Measurements from ENCODE around the gene MCM7. TPM values are rescaled to one million over a fixed set of nuclear protein-coding genes. Genes with fewer than 3 reads are reported as not detected.

The MCM7 gene
- total and polyA plus RNA-seq, 10 of the 15 experiments (the other 5 are each of a cell fraction or from before 2014, with no cell fraction given): 183 to 383 (median 244) TPM

GRCh38 chr7:100109521-100110163 is 8.4 kb upstream of the MCM7 start:
- no peaks in the 10 kb centered on the region for H3K27me3 ChIP-seq (replicated peaks in 1 of 2; ENCODE audit: control insufficient read depth in 2 of 2, insufficient read depth in 2 of 2, low read length in 1 of 2)
- H3K27ac ChIP-seq (ENCODE audit: control insufficient read depth, insufficient read depth): no peak overlapping the region
- POLR2A ChIA-PET: no interaction called here
- no peak for ATAC-seq
- no peaks in the 10 kb centered on the region for H3K9me3 ChIP-seq (replicated peaks; ENCODE audit: control insufficient read depth, insufficient read depth, low read length)
- no peaks in the 10 kb centered on the region for H3K4me1 ChIP-seq (ENCODE audit: control insufficient read depth, insufficient read depth, low read length)
- no peak overlapping the region for H2AFZ ChIP-seq (ENCODE audit: control insufficient read depth, low read depth, low read length)
- no peak overlapping the region for H3K4me2 ChIP-seq (ENCODE audit: control insufficient read depth, insufficient read depth)
- H3K36me3 ChIP-seq (ENCODE audit: control insufficient read depth in 2 of 2, insufficient read depth in 2 of 2, low read length in 1 of 2): peaks cover 5 to 9% of the 10 kb centered on the region in 2 experiments; a peak in 3 of 4 replicates
- SMC1A ChIA-PET (ENCODE audit: uncharacterized antibody, unreplicated experiment): no interaction called here
- H3K79me2 ChIP-seq (ENCODE audit: control insufficient read depth, insufficient read depth, low read length): no peaks in the 10 kb centered on the region
- no peaks in the 10 kb centered on the region for H4K20me1 ChIP-seq (ENCODE audit: control insufficient read depth, insufficient read depth)
- FAIRE-seq: no peak
- H3K4me3 ChIP-seq: no peak overlapping the region
- no peak for DNase-seq (ENCODE audit: low read depth, low spot score)
- no peak overlapping the region for H3K9ac ChIP-seq (ENCODE audit: control insufficient read depth, insufficient read depth, low read length)
- no TSS peak for BruUV-seq (replicated peaks)
- in situ Hi-C loops (cut with MboI) (no loop called here), intact Hi-C loops (cut with micrococcal nuclease; ENCODE audit: unreplicated experiment) (no loop called here)
- CTCF ChIA-PET: no interaction called here
- 88% methylated on average over 12 of the region's 12 CpGs for WGBS (ENCODE audit: insufficient coverage, insufficient replicate concordance, low lambda C conversion rate, missing lambda C conversion rate)
- RAD21 ChIA-PET (ENCODE audit: unreplicated experiment): no interaction called here
- no peak for TF ChIP-seq CEBPZ (IDR thresholded peaks at IDR 0.05; ENCODE audit: low read depth, low read length)
- no peak for TF ChIP-seq BCLAF1 (IDR thresholded peaks at IDR 0.05)
- TF ChIP-seq MYB (IDR thresholded peaks at IDR 0.05; ENCODE audit: borderline replicate concordance, low read depth, low read length): no peak
- no peak for TF ChIP-seq ZBTB33 (IDR thresholded peaks at IDR 0.05)
- no peak for TF ChIP-seq EED (IDR thresholded peaks at IDR 0.05; ENCODE audit: low read depth)
- no peak for TF ChIP-seq NFIC (IDR thresholded peaks at IDR 0.05; ENCODE audit: low read depth, low read length)
- TF ChIP-seq MLLT1 (IDR thresholded peaks at IDR 0.05): no peak
- TF ChIP-seq BRCA1 (IDR thresholded peaks at IDR 0.05; ENCODE audit: low read depth, low read length): no peak
- no peak for TF ChIP-seq KLF5 (IDR thresholded peaks at IDR 0.05; ENCODE audit: partially characterized antibody)
- no peak for TF ChIP-seq ZNF217 (IDR thresholded peaks at IDR 0.05)
- TF ChIP-seq IKZF1 (conservative IDR thresholded peaks at IDR 0.05): no peak
- TF ChIP-seq FOXM1 (IDR thresholded peaks at IDR 0.05; ENCODE audit: low read depth, low read length): no peak
